ENCODE measurements around the gene AMOTL1. TPM values are rescaled to one million over a fixed set of nuclear protein-coding genes. Genes with fewer than 3 reads are reported as not detected.

Gene AMOTL1
- polyA plus RNA-seq, 1 donor from 2014 or later, result 10.7 TPM

GRCh38 chr11:94757037-94757735, 11.0 kb upstream of the AMOTL1 start:
- Histone ChIP-seq H3K36me3 (ENCODE audit: insufficient read depth, low read length) (no peaks in the 10 kb centered on the region), H3K9ac (ENCODE audit: low read length) (no peak overlapping the region), H3K9me3 (ENCODE audit: low read length) (no peaks in the 10 kb centered on the region), H3K4me3 (ENCODE audit: low read length) (no peak overlapping the region), H3K9me2 (ENCODE audit: insufficient read depth, low read length) (no peaks in the 10 kb centered on the region), H3K4me2 (ENCODE audit: low read length) (no peak overlapping the region), H2AFZ (ENCODE audit: low read depth, low read length) (no peak overlapping the region), H3F3A (ENCODE audit: insufficient read depth, low read length, poor library complexity, severe bottlenecking) (no peaks in the 10 kb centered on the region), H3K27ac (ENCODE audit: low read length) (no peak overlapping the region), H3K79me2 (replicated peaks; ENCODE audit: insufficient read depth, low read length) (no peaks in the 10 kb centered on the region), H4K20me1 (ENCODE audit: insufficient read depth) (no peaks in the 10 kb centered on the region), H3K27me3 (ENCODE audit: insufficient read depth, low read depth, low read length) (no peaks in the 10 kb centered on the region)
- TF ChIP-seq REST (IDR thresholded peaks at IDR 0.05; ENCODE audit: borderline replicate concordance), result no peak
- TF ChIP-seq RAD21 (conservative IDR thresholded peaks at IDR 0.05), result no peak

- no peaks in the 10 kb centered on the region for H3K36me3 ChIP-seq (ENCODE audit: insufficient read depth, low read length)
- H3K9me2 ChIP-seq (ENCODE audit: insufficient read depth, low read length), result no peaks in the 10 kb centered on the region
- no peaks in the 10 kb centered on the region for H4K20me1 ChIP-seq (ENCODE audit: insufficient read depth)
- H2AFZ ChIP-seq (ENCODE audit: low read depth, low read length), result no peak overlapping the region
- H3K4me2 ChIP-seq (ENCODE audit: low read length), result no peak overlapping the region
- no peaks in the 10 kb centered on the region for H3K27me3 ChIP-seq (ENCODE audit: insufficient read depth, low read depth, low read length)
- no peak overlapping the region for H3K4me3 ChIP-seq (ENCODE audit: low read length)
- no peaks in the 10 kb centered on the region for H3K79me2 ChIP-seq (replicated peaks; ENCODE audit: insufficient read depth, low read length)
- H3F3A ChIP-seq (ENCODE audit: insufficient read depth, low read length, poor library complexity, severe bottlenecking), result no peaks in the 10 kb centered on the region
- no peaks in the 10 kb centered on the region for H3K9me3 ChIP-seq (ENCODE audit: low read length)
- no peak overlapping the region for H3K27ac ChIP-seq (ENCODE audit: low read length)
- TF ChIP-seq REST (IDR thresholded peaks at IDR 0.05; ENCODE audit: borderline replicate concordance), result no peak
- TF ChIP-seq MXI1 (conservative IDR thresholded peaks at IDR 0.05; ENCODE audit: poor library complexity, severe bottlenecking), result no peak
- no peak for TF ChIP-seq SMC3 (conservative IDR thresholded peaks at IDR 0.05; ENCODE audit: poor library complexity)
- no peak for TF ChIP-seq TAF1 (IDR thresholded peaks at IDR 0.05; ENCODE audit: low read depth)
- TF ChIP-seq EP300 (conservative IDR thresholded peaks at IDR 0.05; ENCODE audit: poor library complexity, severe bottlenecking), result no peak
- no peak for TF ChIP-seq RAD21 (conservative IDR thresholded peaks at IDR 0.05)
- no peak for TF ChIP-seq CTCF (IDR thresholded peaks at IDR 0.05; ENCODE audit: poor library complexity, severe bottlenecking)
- no peak for TF ChIP-seq EZH2 (IDR thresholded peaks at IDR 0.05; ENCODE audit: borderline replicate concordance, insufficient read depth, low read length, poor library complexity, severe bottlenecking)
- TF ChIP-seq POLR2AphosphoS5 (IDR thresholded peaks at IDR 0.05), result no peak
- no peak overlapping the region for H3K9ac ChIP-seq (ENCODE audit: low read length)
Measured at GRCh38 chr11:94758666-94759065, 9.5 kb upstream of the AMOTL1 start.
